Psoas muscle (tissue), 7 donors: ENCODE data around the gene CSF2RB. TPM values are rescaled to one million over a fixed set of nuclear protein-coding genes. Genes with fewer than 3 reads are reported as not detected.

Experiments
- polyA plus RNA-seq, 3 donors: library from polyadenylated mRNA; stranded (reverse); fragments of 200-250 nt; gene quantifications; one replicate each; pipeline ENCODE4 v1.2.3, GENCODE V29; 2013
- total RNA-seq, 4 donors: library from RNA; stranded (reverse); fragmentation: NEBNext Ultra II Directional in 2 of 4; extraction: Animal tissue kit (Norgen Biotek cat#: 25700) in 2 of 4; gene quantifications; one replicate each; pipeline versions ENCODE4 v1.2.1 to v1.2.4, GENCODE V29; 2021 to 2023
- donor health status: healthy with polysubstance abuse.
- donor health status: DM: no; HTN: no; CAD: no; lungs with moderate emphysema.
- donor health status: Bipolar disorder and iron deficiency.
- donor health status: healthy.
- donor health status: DM: no; HTN: no; CAD: no.
- donor health status: DM: no; HTN: no; CAD: no.
- donor health status: DM: yes; HTN: yes; CAD: no.

CSF2RB gene
- total and polyA plus RNA-seq, 7 donors: 0.25 to 1.7 (median 1.0) TPM

Other genes with a start within 250 kb of the CSF2RB start
- gene CACNG2, start 209.9 kb upstream of the CSF2RB start, total RNA-seq: not detected
- not detected for gene CACNG2, start 209.9 kb upstream of the CSF2RB start, polyA plus RNA-seq
- 10 to 100 TPM in 2 of 4 donors, 1 to 10 TPM in 2; 6.0 to 16.7 (median 8.5) TPM for gene IFT27, start 137.5 kb upstream of the CSF2RB start, total RNA-seq
- 10 to 100 TPM in 1 of 3 donors, 1 to 10 TPM in 2; 5.6 to 12.2 (median 7.4) TPM for gene IFT27, start 137.5 kb upstream of the CSF2RB start, polyA plus RNA-seq
- gene PVALB, start 96.6 kb upstream of the CSF2RB start, total RNA-seq: 1 to 10 TPM in 1 of 4 donors, not detected in 3; 1.1 TPM
- gene PVALB, start 96.6 kb upstream of the CSF2RB start, polyA plus RNA-seq: 1 to 10 TPM in 2 of 3 donors, under 1 TPM in 1; 0.22 to 1.4 (median 1.1) TPM
- 1 to 10 TPM; 2.6 to 4.3 (median 3.0) TPM for gene NCF4, start 52.6 kb upstream of the CSF2RB start, total RNA-seq
- 1 to 10 TPM; 1.5 to 1.9 (median 1.5) TPM for gene NCF4, start 52.6 kb upstream of the CSF2RB start, polyA plus RNA-seq
- gene TST, start 105.8 kb downstream of the CSF2RB start, total RNA-seq: 10 to 100 TPM; 18.4 to 46.9 (median 33.1) TPM
- 10 to 100 TPM; 18.6 to 35.6 (median 24.1) TPM for gene TST, start 105.8 kb downstream of the CSF2RB start, polyA plus RNA-seq
- 10 to 100 TPM; 31.5 to 58.0 (median 41.7) TPM for gene MPST, start 106.1 kb downstream of the CSF2RB start, total RNA-seq
- 10 to 100 TPM; 42.1 to 83.6 (median 67.2) TPM for gene MPST, start 106.1 kb downstream of the CSF2RB start, polyA plus RNA-seq
- gene KCTD17, start 138.1 kb downstream of the CSF2RB start, total RNA-seq: 1 to 10 TPM; 1.5 to 3.4 (median 2.4) TPM
- 1 to 10 TPM; 1.5 to 1.8 (median 1.7) TPM for gene KCTD17, start 138.1 kb downstream of the CSF2RB start, polyA plus RNA-seq
- gene TMPRSS6, start 196.1 kb downstream of the CSF2RB start, total RNA-seq: not detected
- not detected for gene TMPRSS6, start 196.1 kb downstream of the CSF2RB start, polyA plus RNA-seq
- 1 to 10 TPM in 1 of 4 donors, under 1 TPM in 3; 0.54 to 1.5 (median 0.77) TPM for gene IL2RB, start 236.3 kb downstream of the CSF2RB start, total RNA-seq
- gene IL2RB, start 236.3 kb downstream of the CSF2RB start, polyA plus RNA-seq: under 1 TPM; 0.07 to 0.10 (median 0.10) TPM